HK-2 (cell line): ENCODE results near the gene TIMM22.
A peak's percentile ranks its signal among the peaks of the same experiment; 100 is the strongest.

Source experiments
- DNase-seq: peaks from one replicate; pipeline ENCODE4 v3.0.0-alpha.2; 2018; ENCODE audit not compliant: unreplicated experiment

Gene TIMM22

DNA sequence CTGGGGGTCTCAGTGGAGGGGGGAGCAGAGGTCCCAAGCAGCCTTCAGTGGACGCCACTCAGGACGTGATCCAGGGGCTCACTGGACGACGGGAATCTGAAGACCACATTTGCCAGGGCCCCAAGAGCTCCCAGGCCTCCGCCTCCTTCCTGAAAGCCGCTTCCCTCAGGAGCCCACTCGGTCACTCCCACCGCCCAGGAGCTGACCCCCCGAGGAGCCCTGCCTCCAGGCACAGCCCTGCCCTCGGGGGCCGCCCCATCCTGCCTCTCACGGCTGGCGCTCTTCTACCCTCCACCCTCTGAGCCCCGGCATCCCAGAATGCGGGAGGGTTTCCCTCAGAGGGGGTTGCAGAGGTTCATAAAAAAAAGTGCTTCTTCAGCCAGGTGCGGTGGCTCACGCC lies 24.2 kb downstream of the TIMM22 start:
- DNase-seq = no peak

DNA sequence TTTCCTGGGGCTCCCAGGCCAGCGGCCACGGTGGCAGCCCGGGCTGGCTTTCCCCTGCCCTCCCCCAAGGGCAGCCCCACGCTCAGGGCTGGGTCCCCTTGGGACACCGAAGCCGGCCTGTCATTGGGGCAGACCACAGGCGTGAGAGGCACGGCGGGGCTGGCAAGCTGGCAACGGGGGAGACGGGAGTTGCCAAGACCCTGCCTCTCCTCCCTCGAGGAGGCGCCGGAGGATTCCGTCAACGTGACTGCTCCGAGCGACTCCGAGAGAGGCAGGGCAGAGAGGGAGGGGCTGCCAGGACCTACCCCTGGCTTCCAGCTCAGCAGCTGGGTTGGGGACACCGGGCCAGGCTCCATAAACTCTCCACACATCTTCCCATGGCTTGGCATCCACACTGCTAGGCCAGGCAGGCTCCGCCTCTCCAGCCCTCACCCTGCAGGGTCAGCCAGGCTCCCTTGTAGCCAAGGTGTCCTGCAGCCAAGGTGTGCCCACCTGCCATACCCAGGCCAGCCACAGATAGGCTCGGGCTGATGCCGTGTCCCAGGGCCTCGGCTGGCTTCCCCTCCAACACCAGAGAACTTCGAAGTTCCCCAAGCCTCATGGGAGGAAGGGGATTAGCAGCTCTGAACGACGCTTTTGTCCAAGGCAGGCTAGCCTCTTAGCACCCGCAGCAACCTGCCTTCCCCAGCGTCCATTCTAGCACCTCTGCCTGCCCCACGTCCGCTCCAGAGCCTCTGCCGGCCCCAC lies 25.5 kb downstream of the TIMM22 start:
- DNase-seq = no peak

DNA sequence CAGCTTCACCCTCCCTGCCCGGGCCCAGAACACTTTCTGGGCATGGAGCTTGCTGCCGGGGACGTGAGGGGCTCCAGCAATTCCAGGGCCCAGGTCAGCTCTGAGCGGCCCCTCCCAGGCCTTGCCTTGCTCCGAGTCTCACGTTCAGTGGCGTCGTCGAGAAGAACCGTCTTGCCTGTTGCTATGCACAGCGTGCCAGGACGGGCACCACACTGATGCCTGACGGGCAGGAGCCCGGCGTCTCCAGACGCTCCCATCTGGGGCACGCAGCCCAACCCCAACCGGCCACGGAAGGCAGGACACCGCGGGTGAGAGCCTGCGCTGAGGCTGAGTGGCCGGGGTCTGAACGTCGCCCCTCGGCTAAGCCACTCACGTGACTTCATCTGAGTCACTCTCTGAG lies 27.1 kb downstream of the TIMM22 start:
- DNase-seq = no peak

DNA sequence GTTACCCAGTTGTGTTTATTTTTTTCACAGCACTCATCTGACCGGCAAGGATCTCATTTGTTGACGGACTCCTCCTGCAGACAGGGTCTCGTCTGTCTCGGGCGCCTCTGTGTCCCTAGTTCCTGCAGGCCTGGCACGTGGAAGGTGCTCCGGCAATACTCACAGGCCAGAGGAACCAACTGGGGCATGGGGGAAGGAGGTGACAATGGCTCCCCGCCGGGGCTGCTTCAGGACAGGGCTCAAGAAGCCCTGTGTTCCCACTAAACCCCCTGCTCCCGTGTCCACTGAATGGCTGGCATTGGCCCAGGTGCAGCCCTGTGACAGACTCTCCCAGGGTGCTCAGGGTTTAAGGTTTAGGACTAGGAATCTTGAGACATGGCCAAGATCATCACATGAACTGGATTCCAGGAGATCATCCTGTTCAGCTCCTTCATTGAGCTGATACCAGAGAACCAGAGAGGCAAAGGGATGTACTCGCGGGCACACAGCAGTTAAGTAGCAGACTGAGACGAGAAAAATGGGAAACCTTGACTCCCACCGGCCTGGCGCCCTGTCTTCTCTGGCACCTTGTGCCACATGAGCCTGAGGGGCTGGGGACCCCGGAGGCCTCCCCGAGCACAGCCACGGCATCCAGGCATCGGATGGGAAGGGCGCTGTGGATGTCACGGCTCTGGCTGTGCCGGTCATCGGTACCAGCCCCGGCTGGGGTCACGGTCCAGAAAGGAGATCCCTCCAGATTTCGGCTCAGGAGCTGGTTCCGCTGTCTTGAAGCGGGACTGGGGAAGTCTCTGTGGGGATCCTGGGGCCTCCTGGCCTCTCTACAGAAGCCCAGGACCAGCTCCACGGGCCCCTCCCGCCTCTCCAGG lies 29.0 kb downstream of the TIMM22 start:
- DNase-seq = no peak

DNA sequence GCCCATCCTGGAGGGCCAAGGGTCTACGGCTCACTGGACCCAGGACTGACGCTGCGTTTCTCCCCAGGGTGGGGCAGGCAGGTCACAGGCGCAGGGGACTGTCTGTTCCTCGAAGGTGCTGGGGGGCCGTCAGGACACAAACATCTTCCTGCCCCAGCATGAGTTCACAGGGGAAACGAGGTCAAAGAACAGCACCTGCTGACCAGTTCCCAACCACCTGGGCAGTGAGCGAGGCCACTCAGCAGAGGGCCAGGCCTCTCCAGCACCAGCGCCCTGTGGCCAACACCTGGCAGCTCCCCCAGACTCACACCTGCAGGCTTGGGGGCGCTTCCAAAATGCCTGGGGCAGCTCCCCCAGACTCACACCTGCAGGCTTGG lies 29.7 kb downstream of the TIMM22 start:
- no peak for DNase-seq

DNA sequence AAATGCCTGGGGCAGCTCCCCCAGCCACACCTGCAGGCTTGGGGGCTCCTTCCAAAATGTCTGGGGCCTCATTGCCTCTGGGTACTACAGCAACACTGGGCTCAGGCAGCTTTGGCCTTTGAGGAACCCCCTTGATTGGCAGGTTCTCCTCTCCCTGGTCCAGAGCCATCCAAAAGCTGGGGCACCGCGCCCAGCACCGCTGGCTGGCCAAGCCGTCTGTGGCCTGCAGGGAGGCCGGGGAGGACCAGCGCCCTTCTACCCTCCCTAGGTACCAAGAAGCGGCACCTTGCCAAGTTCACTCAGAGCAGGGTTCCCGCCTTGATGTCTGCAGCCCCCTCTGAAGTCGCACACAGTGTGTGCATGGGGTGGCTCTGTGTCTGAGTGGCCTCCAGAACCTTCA lies 30.1 kb downstream of the TIMM22 start:
- no peak for DNase-seq

DNA sequence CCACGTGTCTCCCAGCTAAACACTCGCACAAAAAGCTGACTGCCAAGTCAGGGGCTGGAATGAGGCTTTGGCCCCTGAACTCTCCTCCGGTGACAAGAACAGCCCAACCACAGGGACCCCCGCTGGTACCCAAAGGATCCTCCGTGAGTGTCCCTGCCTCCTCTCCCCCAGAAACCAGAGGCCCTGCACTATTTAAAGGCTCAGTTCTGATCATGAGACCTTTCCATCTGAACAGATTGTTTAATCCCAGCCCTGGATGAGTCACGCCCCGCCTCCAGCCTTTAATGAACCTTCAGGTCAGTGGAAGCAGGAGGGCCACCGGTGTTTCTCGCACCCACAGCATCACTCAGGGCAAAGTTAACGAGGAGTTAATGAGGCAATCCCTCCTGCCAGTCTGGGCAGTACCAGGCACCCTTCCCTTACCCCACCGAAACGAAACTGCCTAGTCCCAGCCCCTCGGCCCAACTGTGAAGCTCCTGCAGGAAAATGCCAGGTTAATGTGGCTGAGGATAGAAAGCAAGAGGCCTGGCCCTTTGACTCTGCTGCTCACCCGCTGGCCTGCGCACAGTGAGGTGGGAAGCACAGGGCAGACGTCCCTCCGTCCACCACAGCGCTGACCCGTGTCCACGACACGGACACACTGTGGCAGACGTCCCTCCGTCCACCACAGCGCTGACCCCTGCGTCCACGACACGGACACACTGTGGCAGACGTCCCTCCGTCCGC lies 32.4 kb downstream of the TIMM22 start:
- DNase-seq = peak; percentile 47

DNA sequence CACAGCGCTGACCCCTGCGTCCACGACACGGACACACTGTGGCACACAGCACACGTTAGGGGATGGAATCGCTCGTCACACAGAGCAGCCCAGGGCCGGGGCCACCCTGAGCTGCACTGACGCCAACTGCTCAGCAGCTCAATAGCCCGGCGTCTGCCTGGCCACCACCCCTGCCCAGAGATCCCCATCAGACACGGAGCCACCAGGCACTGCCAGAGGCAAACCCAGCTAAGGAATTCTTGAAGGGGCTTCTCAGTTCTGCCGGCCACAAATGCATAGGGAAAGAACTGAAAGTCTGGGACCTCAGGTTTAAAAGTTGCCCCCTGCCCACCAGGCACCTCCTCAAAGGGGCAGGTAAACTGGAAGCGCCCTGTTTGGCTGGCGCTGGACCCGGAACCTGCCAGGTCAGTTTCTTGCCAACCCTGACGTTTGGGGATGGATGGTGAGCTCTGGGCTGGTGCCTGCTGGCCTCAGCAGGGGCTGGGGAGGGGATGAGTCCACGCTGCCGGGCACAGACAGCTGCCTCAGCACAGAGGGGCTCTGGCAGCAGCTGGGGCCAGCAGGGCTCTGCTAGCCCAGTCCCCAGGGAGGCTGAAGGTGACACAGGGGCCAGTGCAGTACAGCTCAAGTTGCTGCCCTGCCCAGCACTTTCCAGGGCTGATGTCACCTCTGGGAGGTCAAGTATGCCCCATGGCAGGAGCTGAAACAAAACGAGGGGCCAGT lies 33.2 kb downstream of the TIMM22 start:
- no peak for DNase-seq

DNA sequence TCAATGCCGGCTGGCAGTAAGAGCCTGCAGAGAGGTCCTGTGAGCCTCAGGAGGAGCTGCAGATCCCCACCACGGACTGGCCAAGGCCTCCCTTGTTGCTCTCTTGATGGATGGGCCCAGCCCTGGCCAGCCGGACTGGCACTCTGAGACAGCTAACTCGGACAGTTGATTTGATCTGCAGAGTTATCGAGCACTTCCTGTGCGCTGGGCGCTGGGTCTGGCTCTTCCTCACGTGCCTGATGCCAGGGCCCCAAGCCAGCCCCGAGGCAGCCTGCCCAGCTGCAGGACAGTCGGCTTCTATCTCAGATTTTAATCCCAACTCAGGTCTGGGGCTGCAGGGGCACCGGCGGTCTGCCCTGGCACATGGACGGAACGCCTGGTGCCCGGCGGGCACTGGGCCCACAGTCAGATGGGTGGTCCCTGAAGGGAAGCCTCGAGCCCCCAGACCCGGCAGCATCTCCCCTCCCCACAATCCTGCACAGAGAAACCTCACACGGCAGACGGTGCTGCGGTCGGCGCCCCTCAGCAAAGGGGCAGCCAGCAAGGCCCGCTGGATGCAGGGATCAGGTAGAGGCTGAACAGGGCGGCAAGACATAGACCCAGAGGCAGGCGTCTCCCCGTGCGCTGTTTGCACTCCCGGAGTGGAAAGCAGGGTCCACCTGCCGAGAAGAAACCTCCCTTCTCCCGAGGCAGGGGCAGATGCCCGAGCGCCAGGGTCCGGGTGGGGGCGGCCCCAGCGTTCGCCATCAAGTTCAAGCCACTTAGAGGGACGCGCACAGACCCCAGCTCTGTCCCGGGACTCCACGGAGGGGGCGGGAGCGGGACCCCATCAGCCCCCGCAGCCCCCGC lies 34.0 kb downstream of the TIMM22 start:
- no peak for DNase-seq

DNA sequence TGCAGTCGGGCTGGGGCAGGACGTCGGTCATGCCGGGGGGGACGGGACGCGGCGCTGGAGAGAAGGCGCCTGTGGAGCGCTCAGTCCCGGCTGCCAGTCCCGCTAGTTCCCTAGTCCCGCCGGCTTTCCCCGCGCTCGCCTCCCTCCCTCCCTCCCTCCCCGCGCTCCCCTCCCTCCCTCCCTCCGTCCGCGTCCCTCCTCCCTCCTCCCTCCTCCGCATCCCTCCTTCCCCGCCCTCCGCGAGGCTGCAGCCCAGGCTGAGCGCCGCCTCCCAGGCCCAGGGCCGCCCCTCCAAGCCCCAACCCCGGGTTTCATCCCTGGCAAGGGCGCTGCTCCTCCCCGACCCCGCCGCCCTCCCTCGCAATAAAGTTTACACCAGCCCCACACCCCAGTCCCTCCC lies 34.8 kb downstream of the TIMM22 start:
- DNase-seq = no peak

DNA sequence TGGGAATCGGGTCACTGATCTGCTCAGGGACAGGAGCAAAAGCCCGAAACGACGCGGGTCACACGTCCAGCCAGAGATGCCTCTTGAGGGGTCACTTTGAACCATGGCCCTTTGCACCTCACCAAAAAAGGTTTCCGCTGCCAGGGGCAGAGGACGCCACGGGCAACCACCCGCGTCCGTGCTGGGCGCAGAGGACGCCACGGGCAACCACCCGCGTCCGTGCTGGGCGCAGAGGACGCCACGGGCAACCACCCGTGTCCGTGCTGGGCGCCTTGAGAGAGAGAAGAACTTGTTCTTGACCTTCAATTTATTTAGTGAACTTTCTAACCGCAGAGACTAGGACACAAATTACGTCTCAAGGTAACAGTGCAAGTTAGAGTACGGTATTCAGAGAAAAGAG lies 35.5 kb downstream of the TIMM22 start:
- DNase-seq = no peak

DNA sequence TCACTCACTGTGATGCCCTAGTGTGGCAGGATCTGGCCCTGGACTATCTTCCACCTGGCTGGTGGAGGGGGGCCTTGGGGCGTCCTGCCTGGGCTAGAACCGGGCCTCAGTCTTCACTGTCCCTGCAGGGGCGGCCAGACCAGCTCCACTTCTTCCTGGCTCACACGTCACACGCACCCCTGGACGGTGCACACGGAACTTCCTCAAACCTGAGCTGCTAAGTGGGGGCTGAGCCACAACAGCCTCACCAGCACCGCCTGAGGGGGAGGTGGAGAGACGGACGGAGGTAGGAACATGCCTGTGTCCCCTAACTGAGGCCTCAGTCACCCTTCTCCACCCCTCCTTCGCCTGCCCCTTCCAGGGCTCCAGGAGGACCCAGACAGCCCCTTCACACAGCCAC lies 36.6 kb downstream of the TIMM22 start:
- DNase-seq = no peak

DNA sequence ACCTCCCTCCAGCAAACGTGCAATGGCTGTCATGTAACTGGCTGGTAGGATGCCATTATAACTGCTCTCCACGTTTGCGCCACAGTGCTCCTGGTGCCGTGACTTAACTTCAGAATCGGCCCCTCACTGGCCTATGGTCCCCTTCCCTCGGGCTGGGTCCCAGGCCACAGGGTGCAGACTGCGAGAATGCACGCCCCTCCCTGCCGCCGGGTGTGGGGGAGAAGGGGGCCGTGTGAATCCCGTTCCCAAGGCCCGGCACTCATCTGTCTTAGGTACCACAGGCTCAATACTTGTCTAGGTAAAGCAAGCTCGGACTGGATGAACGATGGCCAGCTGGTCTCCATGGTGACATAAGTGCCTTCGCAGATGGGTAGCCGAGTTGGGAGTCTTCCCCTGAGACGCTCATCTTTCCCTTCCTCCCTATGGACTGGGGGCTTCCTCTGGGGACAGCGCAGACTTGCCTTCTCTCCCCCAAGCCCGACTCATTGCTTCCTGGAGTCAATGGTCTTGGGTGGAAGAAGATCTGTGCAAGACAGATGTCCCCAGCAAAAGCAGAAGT lies 37.8 kb downstream of the TIMM22 start:
- DNase-seq = no peak

DNA sequence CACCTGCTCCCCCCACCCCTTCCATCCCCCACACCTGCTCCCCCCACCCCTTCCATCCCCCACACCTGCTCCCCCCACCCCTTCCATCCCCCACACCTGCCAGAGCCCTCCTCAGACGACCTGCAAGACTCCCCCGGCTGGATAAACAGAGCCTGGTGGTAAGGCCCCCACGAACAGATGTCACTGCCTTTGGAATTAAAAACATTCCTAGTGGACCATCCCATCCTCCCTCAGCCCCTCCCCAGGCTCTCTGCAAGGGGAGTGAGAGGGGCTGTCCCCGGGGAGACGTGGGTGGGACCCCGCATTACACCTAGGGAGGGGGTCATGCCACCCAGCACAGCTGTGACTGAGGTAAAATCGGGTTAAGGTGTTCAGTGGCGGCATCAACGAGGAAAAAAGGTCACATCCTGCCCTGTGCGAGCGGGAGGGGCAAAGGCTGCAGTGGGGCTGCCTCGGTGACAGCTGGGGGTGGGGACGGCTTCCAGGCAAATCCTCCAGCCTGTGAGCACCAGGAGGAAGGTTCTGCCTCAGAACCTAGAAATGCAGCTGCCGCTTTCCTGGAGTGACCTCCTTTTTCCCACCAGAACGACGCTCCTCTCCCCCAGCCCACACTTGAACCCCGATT lies 38.7 kb downstream of the TIMM22 start:
- DNase-seq = no peak

DNA sequence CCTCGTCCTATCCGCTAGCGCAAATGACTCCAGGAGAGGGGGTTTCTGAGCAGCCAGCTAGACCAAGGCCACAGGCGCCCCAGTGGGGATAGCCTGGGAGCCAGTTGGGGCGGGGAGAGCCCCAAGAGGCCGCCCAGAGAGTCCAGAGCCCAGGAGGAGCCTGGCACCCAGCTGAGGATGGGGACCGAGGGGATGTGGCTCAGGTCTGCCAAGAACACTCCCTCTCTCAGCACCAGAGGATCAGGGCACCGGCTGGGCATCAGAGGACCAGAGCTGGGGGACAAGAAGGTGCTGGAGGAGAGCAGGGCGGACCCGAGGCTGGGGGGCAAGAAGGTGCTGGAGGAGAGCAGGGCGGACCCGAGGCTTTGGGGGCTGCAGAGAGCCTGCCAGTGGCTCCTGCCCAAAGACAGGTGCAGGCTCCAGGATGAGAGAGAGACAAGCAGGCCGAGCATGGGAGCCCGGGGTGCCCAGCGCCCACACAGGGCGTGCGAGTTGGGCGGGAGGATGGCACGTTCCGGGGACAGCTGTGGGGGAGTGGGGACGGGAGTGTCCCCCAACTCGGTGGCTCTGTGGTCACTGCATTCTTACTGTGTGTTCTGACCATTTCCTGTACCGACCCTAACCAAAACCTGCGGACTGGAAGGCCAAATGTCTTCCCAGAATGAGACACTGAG lies 39.4 kb downstream of the TIMM22 start:
- no peak for DNase-seq

DNA sequence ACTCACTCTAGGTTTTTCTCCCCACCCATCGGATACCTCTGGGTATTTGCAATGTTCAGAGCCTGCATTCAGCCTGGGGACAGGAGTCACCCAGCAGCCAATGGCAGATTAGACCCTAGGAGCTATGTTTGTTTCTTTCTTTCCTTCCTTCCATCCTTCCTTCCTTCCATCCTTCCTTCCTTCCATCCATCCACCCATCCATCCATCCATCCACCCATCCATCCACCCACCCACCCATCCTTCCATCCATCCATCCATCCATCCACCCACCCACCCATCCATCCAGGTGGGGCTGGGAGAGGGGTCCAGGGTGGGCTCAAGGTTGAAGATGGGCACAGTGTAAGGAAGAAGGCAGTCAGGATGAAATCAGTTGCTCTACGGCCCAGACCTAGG lies 39.9 kb downstream of the TIMM22 start:
- no peak for DNase-seq

DNA sequence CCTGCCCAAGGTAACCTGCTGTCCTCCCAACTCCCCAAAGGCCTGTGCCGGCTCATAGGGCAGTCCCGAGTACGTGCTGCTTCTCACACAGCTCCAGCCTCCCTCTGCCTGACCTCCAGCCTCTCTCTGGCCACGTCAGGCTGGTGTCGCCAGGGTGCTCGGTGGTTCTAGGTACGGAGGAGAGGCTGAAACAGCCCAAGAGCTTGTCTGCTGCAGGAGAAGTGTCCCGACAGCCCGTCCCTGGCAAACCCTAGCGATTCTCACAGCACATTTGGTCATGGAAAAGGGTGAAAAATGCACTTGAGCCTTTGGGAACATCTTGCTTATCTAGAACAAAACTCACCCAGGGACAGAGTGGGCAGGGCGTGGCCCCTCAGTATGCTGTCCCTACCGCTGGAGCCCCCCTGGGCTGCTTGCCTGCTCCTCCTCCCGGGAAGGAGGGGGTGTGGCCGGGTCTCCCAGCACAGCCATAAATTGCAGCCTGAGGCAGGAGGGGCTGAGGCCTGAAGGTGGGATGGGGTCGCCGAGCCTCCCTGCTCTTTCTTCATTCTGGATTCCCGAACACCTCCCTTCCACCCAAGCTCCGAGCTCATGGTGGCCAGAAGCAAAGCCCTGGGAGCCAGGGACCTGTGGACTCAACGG lies 40.4 kb downstream of the TIMM22 start:
- DNase-seq = no peak

DNA sequence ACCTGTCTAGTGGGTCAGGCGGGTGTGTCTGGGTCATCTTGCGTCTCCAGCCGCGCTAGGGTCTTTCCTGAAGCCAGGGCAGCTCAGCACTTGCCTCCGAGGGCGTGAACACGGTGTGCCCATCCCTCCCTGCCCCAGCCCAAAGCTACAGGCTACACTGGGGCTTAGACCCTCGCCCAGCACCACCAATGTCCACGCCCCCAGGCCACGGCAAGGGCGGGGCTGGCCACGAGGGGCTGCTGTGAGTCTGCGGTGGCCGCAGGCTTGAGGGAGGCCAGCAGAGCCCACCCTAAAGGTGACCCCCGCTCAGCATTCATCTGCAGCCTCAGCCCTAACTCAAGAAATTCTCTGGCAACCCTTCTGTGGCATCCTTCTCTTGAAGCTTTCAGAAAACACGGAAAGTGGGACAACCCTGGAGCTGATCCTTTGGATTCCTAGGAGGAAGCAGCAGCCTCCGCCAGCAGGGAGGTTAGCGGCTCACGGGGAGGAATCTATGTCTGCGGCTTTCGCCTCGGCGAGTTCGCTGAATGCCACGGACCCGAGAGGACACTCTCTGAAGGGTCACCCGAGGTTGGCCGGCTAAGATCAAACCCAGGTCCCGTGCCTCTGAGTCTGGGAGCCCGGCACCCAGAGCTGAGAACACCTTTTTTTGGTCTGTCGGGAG lies 41.7 kb downstream of the TIMM22 start:
- DNase-seq = no peak

DNA sequence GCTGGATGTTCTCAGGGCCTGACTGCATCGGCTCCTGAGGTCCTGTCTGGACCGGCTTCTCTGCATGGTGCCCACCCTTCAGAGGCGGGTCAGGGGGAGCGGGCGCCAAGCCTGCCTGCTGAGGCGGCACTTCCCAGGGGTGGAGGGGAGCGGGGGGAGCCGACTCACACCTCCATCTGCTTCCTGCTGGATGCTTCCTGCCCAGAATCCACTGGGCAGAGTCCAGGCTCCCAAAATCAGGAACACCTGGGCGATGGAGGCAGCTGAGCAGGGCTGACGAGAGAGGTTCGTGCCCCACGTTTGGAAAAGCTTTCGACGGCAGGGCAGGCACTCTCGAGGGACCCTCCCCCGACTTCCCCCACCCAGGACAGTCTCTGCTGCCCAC lies 42.2 kb downstream of the TIMM22 start:
- DNase-seq = no peak
